Endothelial cell of umbilical vein (primary cell): ENCODE data around the gene NRXN3.

Experiments used
- CTCF ChIP-seq, 2 donors: IDR thresholded peaks; 1 replicate in 1 of 2; 2 replicates in 1 of 2; pipeline ENCODE4 v1.5.1; 2011; ENCODE audit warnings: low read length in 2 of 2, mild to moderate bottlenecking in 2 of 2, moderate library complexity in 2 of 2, control low read depth in 1 of 2, inconsistent platforms in 1 of 2, low read depth in 1 of 2; ENCODE audit not compliant: insufficient read depth in 1 of 2; ENCODE audit errors: extremely low read depth in 1 of 2
- EZH2 ChIP-seq: IDR thresholded peaks from 2 replicates; pipeline ENCODE4 v1.6.1; 2012; ENCODE audit warnings: borderline replicate concordance, low read depth, mild to moderate bottlenecking, moderate library complexity, low read length, inconsistent platforms; ENCODE audit not compliant: severe bottlenecking
- GATA2 ChIP-seq: IDR thresholded peaks from 2 replicates; pipeline ENCODE4 v1.7.0; 2011; ENCODE audit warnings: low read depth, mild to moderate bottlenecking, moderate library complexity, mixed read lengths, low read length; ENCODE audit not compliant: insufficient read length, insufficient read depth
- JUN ChIP-seq: IDR thresholded peaks from 2 replicates; pipeline ENCODE4 v1.6.1; 2011; ENCODE audit warnings: borderline replicate concordance, low read depth; ENCODE audit not compliant: insufficient read length, insufficient read depth
- MYC ChIP-seq: IDR thresholded peaks from one replicate; pipeline ENCODE4 v1.6.1; 2011; ENCODE audit warnings: mild to moderate bottlenecking, low read depth, low read length
- POLR2A ChIP-seq: IDR thresholded peaks from 2 replicates; pipeline ENCODE4 v1.6.1; 2012; ENCODE audit warnings: low read depth, mild to moderate bottlenecking, control low read depth, low read length
- POLR2AphosphoS5 ChIP-seq: IDR thresholded peaks from 2 replicates; pipeline ENCODE4 v1.6.1; 2012; ENCODE audit warnings: low read depth, mild to moderate bottlenecking, control low read depth, low read length, moderate library complexity; ENCODE audit not compliant: insufficient read depth

- TF ChIP-seq POLR2AphosphoS5 = no peak
- no peak for TF ChIP-seq MYC
- TF ChIP-seq CTCF (IDR thresholded peaks at IDR 0.05; ENCODE audit: extremely low read depth in 1 of 2, insufficient read depth in 1 of 2, low read depth in 1 of 2, low read length in 2 of 2) = no peak
- TF ChIP-seq EZH2 = no peak
- TF ChIP-seq POLR2A = no peak
- TF ChIP-seq GATA2 = no peak
- no peak for TF ChIP-seq JUN
Measured at GRCh38 chr14:79580414-79580813, 1410.2 kb downstream of the NRXN3 start.
